Esophagus squamous epithelium (tissue), 5 donors: ENCODE results near the gene TSC22D3. TPM values are rescaled to one million over a fixed set of nuclear protein-coding genes. Genes with fewer than 3 reads are reported as not detected.
A peak's percentile ranks its signal among the peaks of the same experiment; 100 is the strongest.

ENCODE experiments used
- DNase-seq: peaks from one replicate; lab custom pipeline; 2025; lab: John Stamatoyannopoulos, UW
- H3K27ac ChIP-seq, 4 donors: fragments of 200-600 bp; sonication (generic); one replicate each; pipeline ENCODE4 v1.5.1; 2016 to 2019; ENCODE audit warnings: mild to moderate bottlenecking in 1 of 4
- H3K27me3 ChIP-seq, 4 donors: fragments of 200-600 bp; sonication (generic); 1 replicate in 3 of 4; 2 replicates in 1 of 4; pipeline versions ENCODE4 v1.5.1 to v1.6.0; 2017 to 2021; ENCODE audit warnings: antibody characterized with exemption in 1 of 4
- H3K36me3 ChIP-seq, 3 donors: fragments of 200-600 bp; sonication (generic); one replicate each; pipeline ENCODE4 v1.5.1; 2016 to 2019
- H3K4me1 ChIP-seq, 3 donors: fragments of 200-600 bp; sonication (generic); one replicate each; pipeline ENCODE4 v1.5.1; 2017 to 2019
- H3K4me3 ChIP-seq, 4 donors: fragments of 200-600 bp; sonication (generic); 1 replicate in 3 of 4; 2 replicates in 1 of 4; pipeline ENCODE4 v1.5.1; 2016 to 2019; ENCODE audit warnings: mild to moderate bottlenecking in 2 of 4, moderate library complexity in 1 of 4
- H3K9me3 ChIP-seq, 3 donors: fragments of 200-600 bp; sonication (generic); one replicate each; pipeline ENCODE4 v1.5.1; 2016 to 2019
- CTCF ChIP-seq, 6 experiments: fragments of 450-650 bp in 4 of 6; fragments of 200-600 bp in 2 of 6; sonication (generic) in 2 of 6; IDR thresholded peaks; one replicate each; pipeline ENCODE4 v1.5.1; 2016 to 2019; ENCODE audit warnings: antibody characterized with exemption in 6 of 6, mild to moderate bottlenecking in 4 of 6, moderate library complexity in 4 of 6
- POLR2A ChIP-seq, 4 donors: fragments of 450-650 bp; IDR thresholded peaks; one replicate each; pipeline ENCODE4 v1.6.1; 2017; ENCODE audit warnings: antibody characterized with exemption in 4 of 4, mild to moderate bottlenecking in 4 of 4, moderate library complexity in 3 of 4
- WGBS, 2 donors: methylation state at CpG; one replicate each; pipeline ENCODE4 v1.1.5; 2018; 5-methylcytosine and 5-hydroxymethylcytosine counted together
- intact Hi-C: fragments of 100-400 bp; cut with DNase I; formaldehyde crosslinking; loops from one replicate; pipeline ENCODE4 v1.15.0; 2022
- total RNA-seq, 4 donors: library from RNA; depleted of rRNA; stranded (reverse); fragments of >200 nt; gene quantifications; one replicate each; pipeline ENCODE4 v1.1.0, GENCODE V29; 2016
- donor health status: DM: yes; HTN: yes; CAD: no.

The TSC22D3 gene
- total RNA-seq, 4 donors from 2014 or later = 50.2 to 558 (median 140) TPM

- WGBS, 2 donors = 0 to 44% methylated on average over 2 to 3 of the region's 5 CpGs
- no peaks in the 10 kb centered on the region for H3K9me3 ChIP-seq
- H3K36me3 ChIP-seq = no peaks in the 10 kb centered on the region
- TF ChIP-seq POLR2A (IDR thresholded peaks at IDR 0.05) = peak in 3 of 4 donors; percentile 26 to 70 (median 51)
- TF ChIP-seq CTCF (IDR thresholded peaks at IDR 0.05) = no peak
- H3K4me3 ChIP-seq = no peak overlapping the region
- H3K27ac ChIP-seq = peak overlapping the region; percentile 69 to 87 (median 82)
- no peaks in the 10 kb centered on the region for H3K27me3 ChIP-seq
- H3K4me1 ChIP-seq = peaks cover 0 to 74% (median 30%) of the 10 kb centered on the region in 3 donors
- intact Hi-C loops = no loop called here
- DNase-seq = peak; percentile 32
These were observed 90.6 kb downstream of the TSC22D3 start for GRCh38 chrX:107684956-107685385.

GRCh38 chrX:107683931-107684330, 91.7 kb downstream of the TSC22D3 start:
- no peak overlapping the region for H3K4me3 ChIP-seq
- H3K27ac ChIP-seq = peak overlapping the region; percentile 65 to 87 (median 82)
- H3K4me1 ChIP-seq = peaks cover 0 to 77% (median 41%) of the 10 kb centered on the region in 3 donors
- no peaks in the 10 kb centered on the region for H3K27me3 ChIP-seq
- intact Hi-C loops = no loop called here
- DNase-seq = no peak
- 64 to 83% methylated on average over 3 of the region's 3 CpGs for WGBS, 2 donors
- TF ChIP-seq POLR2A (IDR thresholded peaks at IDR 0.05) (no peak), CTCF (IDR thresholded peaks at IDR 0.05) (no peak)
- H3K36me3 ChIP-seq = no peaks in the 10 kb centered on the region
- H3K9me3 ChIP-seq = no peaks in the 10 kb centered on the region

- DNase-seq = no peak
- WGBS, 2 donors = 33 to 44% methylated on average over 1 to 4 of the region's 4 CpGs
- Histone ChIP-seq H3K36me3 (no peaks in the 10 kb centered on the region), H3K27ac (peak overlapping the region; percentile 65 to 87 (median 82)), H3K9me3 (no peaks in the 10 kb centered on the region), H3K27me3 (no peaks in the 10 kb centered on the region), H3K4me3 (no peak overlapping the region), H3K4me1 (peaks cover 0 to 83% (median 46%) of the 10 kb centered on the region in 3 donors)
- intact Hi-C loops = no loop called here
- no peak for TF ChIP-seq POLR2A (IDR thresholded peaks at IDR 0.05)
- no peak for TF ChIP-seq CTCF (IDR thresholded peaks at IDR 0.05)
These were observed 92.3 kb downstream of the TSC22D3 start for GRCh38 chrX:107683124-107683895.

GRCh38 chrX:107682256-107682655, 93.3 kb downstream of the TSC22D3 start:
- 60% methylated on average over 1 of the region's 3 CpGs; no CpG with 5 or more reads in 1 of the 2 donors for WGBS, 2 donors
- Histone ChIP-seq H3K9me3 (no peaks in the 10 kb centered on the region), H3K4me1 (peaks cover 0 to 89% (median 52%) of the 10 kb centered on the region in 3 donors), H3K27me3 (no peaks in the 10 kb centered on the region), H3K4me3 (no peak overlapping the region), H3K27ac (peak overlapping the region in 3 of 4 donors; percentile 81 to 87 (median 82)), H3K36me3 (no peaks in the 10 kb centered on the region)
- intact Hi-C loops = no loop called here
- TF ChIP-seq POLR2A (IDR thresholded peaks at IDR 0.05) (no peak), CTCF (IDR thresholded peaks at IDR 0.05) (no peak)
- DNase-seq = no peak
